GM12878 (cell line): ENCODE measurements around the gene RWDD1.

Experiments
- BACH1 ChIP-seq: fragments of 450-650 bp; IDR thresholded peaks from 2 replicates; pipeline ENCODE4 v1.6.1; 2017; ENCODE audit warnings: mild to moderate bottlenecking, borderline replicate concordance
- BCL11A ChIP-seq: IDR thresholded peaks from 2 replicates; pipeline ENCODE4 v1.6.1; 2011; ENCODE audit warnings: low read depth, low read length
- ESRRA ChIP-seq: IDR thresholded peaks from 2 replicates; pipeline ENCODE4 v1.6.1; 2012; ENCODE audit warnings: mild to moderate bottlenecking, low read length, improper control_type of control experiment
- EZH2 ChIP-seq: IDR thresholded peaks from 2 replicates; pipeline ENCODE4 v1.6.1; 2012; ENCODE audit warnings: low read depth, mild to moderate bottlenecking, control low read depth, inconsistent platforms, low read length, borderline replicate concordance; ENCODE audit not compliant: control insufficient read depth
- HDAC6 ChIP-seq: fragments of 200-600 bp; sonication (generic); IDR thresholded peaks from one replicate; pipeline ENCODE4 v1.8.0; 2017; ENCODE audit warnings: antibody characterized with exemption; ENCODE audit not compliant: unreplicated experiment
- IKZF1 ChIP-seq: fragments of 450-650 bp; conservative IDR thresholded peaks from 2 replicates; pipeline ENCODE4 v1.6.1; 2017; ENCODE audit warnings: antibody characterized with exemption, mild to moderate bottlenecking
- PML ChIP-seq: IDR thresholded peaks from 2 replicates; pipeline ENCODE4 v1.6.1; 2012; ENCODE audit warnings: low read length, inconsistent platforms
- RCOR1 ChIP-seq: conservative IDR thresholded peaks from 2 replicates; pipeline ENCODE4 v1.6.1; 2012; ENCODE audit warnings: low read depth, low read length, improper control_type of control experiment
- RFX5 ChIP-seq: IDR thresholded peaks from 2 replicates; pipeline ENCODE4 v1.6.1; 2011; ENCODE audit warnings: low read depth, low read length, improper control_type of control experiment
- TCF7 ChIP-seq: IDR thresholded peaks from 2 replicates; pipeline ENCODE4 v1.6.1; 2014; ENCODE audit warnings: antibody characterized with exemption, borderline replicate concordance
- TF ChIP-seq, protein P1 (sequence below), 3 experiments: IDR thresholded peaks in 2 of 3; conservative IDR thresholded peaks in 1 of 3; 2 replicates each; pipeline ENCODE4 v1.5.1; 2011; ENCODE audit warnings: low read depth in 3 of 3, low read length in 3 of 3, mild to moderate bottlenecking in 3 of 3, control low read depth in 2 of 3, moderate library complexity in 2 of 3, inconsistent platforms in 1 of 3, mixed read lengths in 1 of 3; ENCODE audit not compliant: control insufficient read depth in 2 of 3, insufficient read depth in 1 of 3; ENCODE audit errors: extremely low read depth in 1 of 3
- TF ChIP-seq, protein P2 (sequence below): fragments of 450-650 bp; IDR thresholded peaks from 2 replicates; pipeline ENCODE4 v1.6.1; 2018; ENCODE audit warnings: borderline replicate concordance, mild to moderate bottlenecking; ENCODE audit not compliant: partially characterized antibody
- TF ChIP-seq, protein P3 (sequence below): fragments of 450-650 bp; conservative IDR thresholded peaks from 2 replicates; pipeline ENCODE4 v1.6.1; 2017; ENCODE audit warnings: mild to moderate bottlenecking, moderate library complexity
- TF ChIP-seq, protein P4 (sequence below): fragments of 450-650 bp; IDR thresholded peaks from 2 replicates; pipeline ENCODE4 v1.6.1; 2016; ENCODE audit warnings: mild to moderate bottlenecking

DNA sequence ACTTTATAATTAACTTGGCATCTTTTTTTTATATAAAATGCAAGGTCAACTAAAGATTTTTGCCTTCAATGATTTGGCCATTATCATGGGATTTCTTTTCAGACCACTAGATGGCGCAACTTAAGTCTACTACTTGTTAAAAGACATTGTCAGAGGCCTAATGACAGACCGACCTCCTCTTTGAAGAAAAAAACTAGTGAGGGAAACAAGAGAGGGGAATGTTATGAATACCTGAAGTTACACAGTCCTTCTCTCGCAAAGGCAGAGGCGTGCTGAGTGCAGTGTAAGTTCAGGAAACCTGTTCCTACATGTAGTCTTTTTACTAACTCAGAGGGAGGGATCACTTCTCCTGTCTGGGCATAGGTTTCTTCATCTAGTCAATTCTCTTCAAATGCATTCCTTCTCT lies 35.1 kb upstream of the RWDD1 start:
- TF ChIP-seq HDAC6 (no peak), EZH2 (no peak), TCF7 (no peak), IKZF1 (no peak), PML (no peak), RFX5 (no peak), BCL11A (no peak), ESRRA (no peak), RCOR1 (no peak), BACH1 (no peak)
- TF ChIP-seq, protein P1, sequence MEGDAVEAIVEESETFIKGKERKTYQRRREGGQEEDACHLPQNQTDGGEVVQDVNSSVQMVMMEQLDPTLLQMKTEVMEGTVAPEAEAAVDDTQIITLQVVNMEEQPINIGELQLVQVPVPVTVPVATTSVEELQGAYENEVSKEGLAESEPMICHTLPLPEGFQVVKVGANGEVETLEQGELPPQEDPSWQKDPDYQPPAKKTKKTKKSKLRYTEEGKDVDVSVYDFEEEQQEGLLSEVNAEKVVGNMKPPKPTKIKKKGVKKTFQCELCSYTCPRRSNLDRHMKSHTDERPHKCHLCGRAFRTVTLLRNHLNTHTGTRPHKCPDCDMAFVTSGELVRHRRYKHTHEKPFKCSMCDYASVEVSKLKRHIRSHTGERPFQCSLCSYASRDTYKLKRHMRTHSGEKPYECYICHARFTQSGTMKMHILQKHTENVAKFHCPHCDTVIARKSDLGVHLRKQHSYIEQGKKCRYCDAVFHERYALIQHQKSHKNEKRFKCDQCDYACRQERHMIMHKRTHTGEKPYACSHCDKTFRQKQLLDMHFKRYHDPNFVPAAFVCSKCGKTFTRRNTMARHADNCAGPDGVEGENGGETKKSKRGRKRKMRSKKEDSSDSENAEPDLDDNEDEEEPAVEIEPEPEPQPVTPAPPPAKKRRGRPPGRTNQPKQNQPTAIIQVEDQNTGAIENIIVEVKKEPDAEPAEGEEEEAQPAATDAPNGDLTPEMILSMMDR (IDR thresholded peaks at IDR 0.05 in 2 of 3, conservative IDR thresholded peaks at IDR 0.05 in 1 of 3; ENCODE audit: control insufficient read depth in 2 of 3, extremely low read depth in 1 of 3, insufficient read depth in 1 of 3, low read depth in 3 of 3, low read length in 3 of 3) = peak; percentile 57 to 71 (median 67)
- TF ChIP-seq, protein P2, sequence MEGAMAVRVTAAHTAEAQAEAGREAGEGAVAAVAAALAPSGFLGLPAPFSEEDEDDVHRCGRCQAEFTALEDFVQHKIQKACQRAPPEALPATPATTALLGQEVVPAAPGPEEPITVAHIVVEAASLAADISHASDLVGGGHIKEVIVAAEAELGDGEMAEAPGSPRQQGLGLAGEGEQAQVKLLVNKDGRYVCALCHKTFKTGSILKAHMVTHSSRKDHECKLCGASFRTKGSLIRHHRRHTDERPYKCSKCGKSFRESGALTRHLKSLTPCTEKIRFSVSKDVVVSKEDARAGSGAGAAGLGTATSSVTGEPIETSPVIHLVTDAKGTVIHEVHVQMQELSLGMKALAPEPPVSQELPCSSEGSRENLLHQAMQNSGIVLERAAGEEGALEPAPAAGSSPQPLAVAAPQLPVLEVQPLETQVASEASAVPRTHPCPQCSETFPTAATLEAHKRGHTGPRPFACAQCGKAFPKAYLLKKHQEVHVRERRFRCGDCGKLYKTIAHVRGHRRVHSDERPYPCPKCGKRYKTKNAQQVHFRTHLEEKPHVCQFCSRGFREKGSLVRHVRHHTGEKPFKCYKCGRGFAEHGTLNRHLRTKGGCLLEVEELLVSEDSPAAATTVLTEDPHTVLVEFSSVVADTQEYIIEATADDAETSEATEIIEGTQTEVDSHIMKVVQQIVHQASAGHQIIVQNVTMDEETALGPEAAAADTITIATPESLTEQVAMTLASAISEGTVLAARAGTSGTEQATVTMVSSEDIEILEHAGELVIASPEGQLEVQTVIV = no peak
- TF ChIP-seq, protein P3, sequence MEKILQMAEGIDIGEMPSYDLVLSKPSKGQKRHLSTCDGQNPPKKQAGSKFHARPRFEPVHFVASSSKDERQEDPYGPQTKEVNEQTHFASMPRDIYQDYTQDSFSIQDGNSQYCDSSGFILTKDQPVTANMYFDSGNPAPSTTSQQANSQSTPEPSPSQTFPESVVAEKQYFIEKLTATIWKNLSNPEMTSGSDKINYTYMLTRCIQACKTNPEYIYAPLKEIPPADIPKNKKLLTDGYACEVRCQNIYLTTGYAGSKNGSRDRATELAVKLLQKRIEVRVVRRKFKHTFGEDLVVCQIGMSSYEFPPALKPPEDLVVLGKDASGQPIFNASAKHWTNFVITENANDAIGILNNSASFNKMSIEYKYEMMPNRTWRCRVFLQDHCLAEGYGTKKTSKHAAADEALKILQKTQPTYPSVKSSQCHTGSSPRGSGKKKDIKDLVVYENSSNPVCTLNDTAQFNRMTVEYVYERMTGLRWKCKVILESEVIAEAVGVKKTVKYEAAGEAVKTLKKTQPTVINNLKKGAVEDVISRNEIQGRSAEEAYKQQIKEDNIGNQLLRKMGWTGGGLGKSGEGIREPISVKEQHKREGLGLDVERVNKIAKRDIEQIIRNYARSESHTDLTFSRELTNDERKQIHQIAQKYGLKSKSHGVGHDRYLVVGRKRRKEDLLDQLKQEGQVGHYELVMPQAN = no peak
- TF ChIP-seq, protein P4, sequence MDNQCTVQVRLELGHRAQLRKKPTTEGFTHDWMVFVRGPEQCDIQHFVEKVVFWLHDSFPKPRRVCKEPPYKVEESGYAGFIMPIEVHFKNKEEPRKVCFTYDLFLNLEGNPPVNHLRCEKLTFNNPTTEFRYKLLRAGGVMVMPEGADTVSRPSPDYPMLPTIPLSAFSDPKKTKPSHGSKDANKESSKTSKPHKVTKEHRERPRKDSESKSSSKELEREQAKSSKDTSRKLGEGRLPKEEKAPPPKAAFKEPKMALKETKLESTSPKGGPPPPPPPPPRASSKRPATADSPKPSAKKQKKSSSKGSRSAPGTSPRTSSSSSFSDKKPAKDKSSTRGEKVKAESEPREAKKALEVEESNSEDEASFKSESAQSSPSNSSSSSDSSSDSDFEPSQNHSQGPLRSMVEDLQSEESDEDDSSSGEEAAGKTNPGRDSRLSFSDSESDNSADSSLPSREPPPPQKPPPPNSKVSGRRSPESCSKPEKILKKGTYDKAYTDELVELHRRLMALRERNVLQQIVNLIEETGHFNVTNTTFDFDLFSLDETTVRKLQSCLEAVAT = no peak
